Astrocyte of the spinal cord (primary cell): ENCODE measurements around the gene FRAS1.

Experiments used
- DNase-seq: peaks from one replicate; pipeline ENCODE4 v3.0.0; 2011; ENCODE audit warnings: low read depth, low spot score
- H3K4me3 ChIP-seq: 2 replicates; pipeline ENCODE4 v1.5.1; 2011; ENCODE audit warnings: low read depth, mild to moderate bottlenecking, low read length, moderate library complexity
- CTCF ChIP-seq: IDR thresholded peaks from 2 replicates; pipeline ENCODE4 v1.5.1; 2012; ENCODE audit warnings: low read depth, mild to moderate bottlenecking, low read length, inconsistent platforms
- in situ Hi-C: cut with HindIII; loops from 2 replicates; pipeline ENCODE4 v1.10.0; 2017; ENCODE audit warnings: low sequenced_read_pairs

The FRAS1 gene

DNA sequence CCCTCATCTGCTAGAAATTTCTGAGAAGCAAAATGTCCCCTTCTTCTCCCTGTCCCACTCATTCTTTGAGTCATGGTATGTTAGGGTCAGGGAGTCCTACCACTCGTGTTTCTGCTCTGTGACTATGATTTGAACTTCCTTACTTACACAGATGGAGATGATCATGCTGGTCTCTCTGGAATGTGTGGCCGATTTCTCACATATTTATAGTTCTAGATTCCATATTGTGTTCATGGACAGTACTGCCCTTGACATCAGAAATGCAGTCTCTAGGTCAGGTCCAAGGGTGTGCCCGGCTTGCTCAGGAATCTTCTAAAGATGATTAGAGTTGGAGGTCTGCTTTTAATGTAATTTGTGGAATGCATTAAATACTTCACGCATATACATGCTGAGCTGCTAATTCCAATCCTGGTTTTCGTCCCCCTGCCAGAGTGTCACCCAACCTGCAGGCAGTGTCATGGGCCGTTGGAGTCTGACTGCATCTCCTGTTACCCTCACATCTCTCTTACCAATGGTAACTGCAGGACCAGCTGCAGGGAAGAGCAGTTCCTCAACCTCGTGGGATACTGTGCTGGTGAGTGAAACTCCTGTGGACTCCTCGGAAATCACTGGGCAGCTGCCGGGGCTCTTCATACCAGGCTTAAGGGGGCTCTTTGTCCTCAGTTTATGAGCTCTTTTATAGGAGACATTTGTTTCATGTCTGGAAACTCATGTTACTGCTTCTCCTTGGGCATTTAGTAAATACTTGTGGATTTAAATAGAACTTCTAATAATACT is 280.3 kb downstream of the FRAS1 start:
- in situ Hi-C loops: no loop called here
- no peak for TF ChIP-seq CTCF
- DNase-seq: no peak
- no peak overlapping the region for H3K4me3 ChIP-seq

DNA sequence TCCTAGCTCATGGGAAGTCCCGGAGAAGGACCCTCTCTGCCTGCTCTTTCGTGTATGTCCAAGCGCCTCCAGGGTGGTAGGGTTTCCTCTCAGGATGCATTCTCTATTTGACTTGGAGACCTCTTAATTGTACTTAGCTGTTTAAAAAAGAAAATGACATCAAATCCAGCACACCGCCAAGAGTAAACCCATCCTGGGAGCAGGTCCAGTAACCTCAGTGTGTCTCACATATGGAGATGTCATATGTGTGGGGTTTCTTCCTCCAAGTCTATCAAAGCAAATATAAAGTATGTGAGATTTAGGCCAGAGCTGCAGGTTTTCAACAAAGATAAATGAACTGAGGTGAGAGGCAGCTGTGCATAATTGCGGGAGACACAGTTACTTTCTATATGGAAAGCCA is 285.0 kb downstream of the FRAS1 start:
- no peak for TF ChIP-seq CTCF
- H3K4me3 ChIP-seq: no peak overlapping the region
- in situ Hi-C loops: no loop called here

GRCh38 chr4:78343682-78344081 is 286.6 kb downstream of the FRAS1 start:
- TF ChIP-seq CTCF: no peak
- in situ Hi-C loops: no loop called here

More for the DNA sequence above, 285.0 kb downstream of the FRAS1 start:
- DNase-seq: no peak

GRCh38 chr4:78345237-78345636 is 288.1 kb downstream of the FRAS1 start:
- in situ Hi-C loops: no loop called here
- no peak for DNase-seq
- no peak for TF ChIP-seq CTCF
- H3K4me3 ChIP-seq: no peak overlapping the region

More at GRCh38 chr4:78343682-78344081, 286.6 kb downstream of the FRAS1 start:
- DNase-seq: no peak
- H3K4me3 ChIP-seq: no peak overlapping the region

GRCh38 chr4:78346222-78346621 is 289.1 kb downstream of the FRAS1 start:
- no peak for TF ChIP-seq CTCF
- in situ Hi-C loops: no loop called here
- H3K4me3 ChIP-seq: no peak overlapping the region
- DNase-seq: no peak

GRCh38 chr4:78347527-78347926 is 290.4 kb downstream of the FRAS1 start:
- H3K4me3 ChIP-seq: no peak overlapping the region
- in situ Hi-C loops: no loop called here
- TF ChIP-seq CTCF: no peak
- DNase-seq: no peak
